Gastroesophageal sphincter (tissue), 4 donors: ENCODE data around the gene PTBP3. TPM values are rescaled to one million over a fixed set of nuclear protein-coding genes. Genes with fewer than 3 reads are reported as not detected.
"Not testable (repeated sequence)": the region's sequence is repeated elsewhere in the genome, so short reads cannot be mapped to it uniquely, and the experiment has no call there.

Experiments used
- ATAC-seq: fragments of 150-250 bp; one replicate; pipeline ENCODE4 v1.9.1; 2016; ENCODE audit warnings: mild to moderate bottlenecking, moderate library complexity
- H3K27ac ChIP-seq, 4 donors: fragments of 200-600 bp; sonication (generic) in 3 of 4; 1 replicate in 3 of 4; 2 replicates in 1 of 4; pipeline ENCODE4 v1.5.1; 2016 to 2019
- H3K27me3 ChIP-seq: fragments of 200-600 bp; sonication (generic); one replicate; pipeline ENCODE4 v1.5.1; 2019
- H3K36me3 ChIP-seq, 2 donors: fragments of 200-600 bp; sonication (generic); one replicate each; pipeline ENCODE4 v1.5.1; 2019; ENCODE audit warnings: control low read depth in 1 of 2
- H3K4me1 ChIP-seq, 3 donors: fragments of 200-600 bp; sonication (generic); 1 replicate in 2 of 3; 2 replicates in 1 of 3; pipeline ENCODE4 v1.5.1; 2016 to 2019; ENCODE audit warnings: control low read depth in 2 of 3
- H3K4me3 ChIP-seq, 2 donors: fragments of 200-600 bp; sonication (generic); one replicate each; pipeline ENCODE4 v1.5.1; 2019; ENCODE audit warnings: mild to moderate bottlenecking in 1 of 2, moderate library complexity in 1 of 2
- H3K9me3 ChIP-seq, 3 donors: fragments of 200-600 bp; sonication (generic); one replicate each; pipeline ENCODE4 v1.5.1; 2017 to 2019; ENCODE audit warnings: control low read depth in 2 of 3
- EP300 ChIP-seq: sonication (generic); formaldehyde crosslinking; IDR thresholded peaks from one replicate; pipeline ENCODE4 v1.6.1; 2017; ENCODE audit warnings: antibody characterized with exemption, mild to moderate bottlenecking
- POLR2A ChIP-seq, 2 donors: fragments of 450-650 bp; IDR thresholded peaks; one replicate each; pipeline ENCODE4 v1.6.1; 2017; ENCODE audit warnings: antibody characterized with exemption in 2 of 2, mild to moderate bottlenecking in 2 of 2, moderate library complexity in 1 of 2
- POLR2AphosphoS5 ChIP-seq: sonication (generic); formaldehyde crosslinking; IDR thresholded peaks from one replicate; pipeline ENCODE4 v1.6.1; 2017; ENCODE audit warnings: antibody characterized with exemption
- WGBS, 2 donors: methylation state at CpG; one replicate each; pipeline ENCODE4 v1.1.5; 2018; ENCODE audit warnings: low coverage in 1 of 2; 5-methylcytosine and 5-hydroxymethylcytosine counted together
- total RNA-seq, 4 donors: library from RNA; depleted of rRNA; stranded (reverse); fragments of >200 nt; gene quantifications; one replicate each; pipeline ENCODE4 v1.1.0, GENCODE V29; 2016
- TF ChIP-seq, protein P1 (sequence below), 4 experiments: fragments of 200-600 bp in 2 of 4; fragments of 450-650 bp in 2 of 4; sonication (generic) in 1 of 4; IDR thresholded peaks; one replicate each; pipeline ENCODE4 v1.5.1; 2017 to 2019; ENCODE audit warnings: antibody characterized with exemption in 4 of 4, mild to moderate bottlenecking in 2 of 4, moderate library complexity in 2 of 4

PTBP3 gene
- total RNA-seq, 4 donors from 2014 or later = 13.7 to 28.2 (median 24.6) TPM

DNA sequence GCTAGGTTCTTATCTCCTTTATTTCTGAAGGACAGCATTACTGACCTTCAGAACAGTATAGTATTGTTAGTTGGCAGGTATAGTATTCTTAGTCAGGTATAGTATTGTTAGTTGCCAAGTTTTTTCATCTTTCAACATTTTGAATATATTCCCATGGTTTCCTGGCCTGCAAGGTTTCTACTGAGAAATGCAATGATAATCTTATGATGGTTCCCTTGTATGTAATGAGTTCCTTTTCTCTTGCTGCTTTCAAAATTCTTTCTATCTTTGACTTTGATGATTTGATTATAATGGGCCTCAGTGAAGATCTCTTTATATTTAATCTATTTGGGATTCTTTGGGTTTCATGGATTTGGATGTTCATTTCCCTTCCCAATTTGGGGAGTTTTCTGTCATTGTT lies 34.0 kb upstream of the PTBP3 start:
- ATAC-seq = no peak
- Histone ChIP-seq H3K4me1 (no peaks in the 10 kb centered on the region), H3K9me3 (peaks cover 0 to 6% (median 0%) of the 10 kb centered on the region in 3 donors), H3K27ac (no peak overlapping the region), H3K27me3 (no peaks in the 10 kb centered on the region), H3K4me3 (no peak overlapping the region), H3K36me3 (no peaks in the 10 kb centered on the region)
- TF ChIP-seq, protein P1, sequence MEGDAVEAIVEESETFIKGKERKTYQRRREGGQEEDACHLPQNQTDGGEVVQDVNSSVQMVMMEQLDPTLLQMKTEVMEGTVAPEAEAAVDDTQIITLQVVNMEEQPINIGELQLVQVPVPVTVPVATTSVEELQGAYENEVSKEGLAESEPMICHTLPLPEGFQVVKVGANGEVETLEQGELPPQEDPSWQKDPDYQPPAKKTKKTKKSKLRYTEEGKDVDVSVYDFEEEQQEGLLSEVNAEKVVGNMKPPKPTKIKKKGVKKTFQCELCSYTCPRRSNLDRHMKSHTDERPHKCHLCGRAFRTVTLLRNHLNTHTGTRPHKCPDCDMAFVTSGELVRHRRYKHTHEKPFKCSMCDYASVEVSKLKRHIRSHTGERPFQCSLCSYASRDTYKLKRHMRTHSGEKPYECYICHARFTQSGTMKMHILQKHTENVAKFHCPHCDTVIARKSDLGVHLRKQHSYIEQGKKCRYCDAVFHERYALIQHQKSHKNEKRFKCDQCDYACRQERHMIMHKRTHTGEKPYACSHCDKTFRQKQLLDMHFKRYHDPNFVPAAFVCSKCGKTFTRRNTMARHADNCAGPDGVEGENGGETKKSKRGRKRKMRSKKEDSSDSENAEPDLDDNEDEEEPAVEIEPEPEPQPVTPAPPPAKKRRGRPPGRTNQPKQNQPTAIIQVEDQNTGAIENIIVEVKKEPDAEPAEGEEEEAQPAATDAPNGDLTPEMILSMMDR (IDR thresholded peaks at IDR 0.05) = no peak
- TF ChIP-seq EP300 = no peak
- no peak for TF ChIP-seq POLR2A (IDR thresholded peaks at IDR 0.05)
- TF ChIP-seq POLR2AphosphoS5 = no peak

GRCh38 chr9:112366591-112366990 lies 33.2 kb upstream of the PTBP3 start:
- TF ChIP-seq POLR2A (IDR thresholded peaks at IDR 0.05) = no peak
- TF ChIP-seq, protein P1 (IDR thresholded peaks at IDR 0.05) = no peak
- no peak for TF ChIP-seq POLR2AphosphoS5
- no peak for TF ChIP-seq EP300
- no peak overlapping the region for H3K4me3 ChIP-seq
- 92% methylated on average over 2 of the region's 3 CpGs; no CpG with 5 or more reads in 1 of the 2 donors for WGBS, 2 donors
- H3K27ac ChIP-seq = no peak overlapping the region
- no peaks in the 10 kb centered on the region for H3K36me3 ChIP-seq
- H3K27me3 ChIP-seq = no peaks in the 10 kb centered on the region
- H3K4me1 ChIP-seq = peaks cover 0 to 3% (median 0%) of the 10 kb centered on the region in 3 donors
- H3K9me3 ChIP-seq = peaks cover 0 to 6% (median 0%) of the 10 kb centered on the region in 3 donors
- ATAC-seq = no peak

- not testable (repeated sequence) for ATAC-seq, H3K27me3 ChIP-seq, H3K27ac ChIP-seq, H3K4me3 ChIP-seq, H3K9me3 ChIP-seq, H3K4me1 ChIP-seq, H3K36me3 ChIP-seq
- 95 to 100% methylated on average over 1 to 3 of the region's 3 CpGs for WGBS, 2 donors
These were observed 31.8 kb upstream of the PTBP3 start for GRCh38 chr9:112365257-112365656.

GRCh38 chr9:112364761-112365160 lies 31.3 kb upstream of the PTBP3 start:
- Histone ChIP-seq H3K4me1 (peaks cover 0 to 4% (median 0%) of the 10 kb centered on the region in 3 donors), H3K9me3 (peaks cover 0 to 6% (median 0%) of the 10 kb centered on the region in 3 donors), H3K4me3 (no peak overlapping the region), H3K36me3 (no peaks in the 10 kb centered on the region), H3K27me3 (no peaks in the 10 kb centered on the region), H3K27ac (no peak overlapping the region)
- WGBS, 2 donors = 74 to 89% methylated on average over 3 of the region's 3 CpGs
- TF ChIP-seq, protein P1 (IDR thresholded peaks at IDR 0.05) = no peak
- TF ChIP-seq EP300 (no peak), POLR2A (IDR thresholded peaks at IDR 0.05) (no peak), POLR2AphosphoS5 (no peak)
- ATAC-seq = no peak

DNA sequence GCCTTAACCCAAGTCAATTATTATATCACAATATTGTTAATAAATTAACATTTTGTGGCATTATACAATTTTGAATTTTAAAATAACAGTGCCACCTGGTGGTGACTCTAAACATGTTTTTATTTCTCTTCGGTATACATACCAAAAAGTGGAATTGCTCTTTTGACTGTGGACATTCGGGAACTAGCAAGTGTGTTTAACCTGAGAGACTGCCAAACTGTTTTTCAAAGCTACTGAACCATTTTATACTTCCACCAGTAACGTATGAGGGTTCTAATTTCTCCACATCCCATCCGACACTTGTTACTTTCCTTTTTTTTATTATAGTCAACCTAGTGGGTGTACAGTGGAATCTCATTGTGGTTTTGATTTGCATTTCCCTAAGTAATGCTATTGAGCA lies 28.2 kb upstream of the PTBP3 start:
- ATAC-seq = no peak
- 8 to 9% methylated on average over 4 of the region's 4 CpGs for WGBS, 2 donors
- TF ChIP-seq, protein P1 (IDR thresholded peaks at IDR 0.05) = peak; percentile 57 to 68 (median 64)
- no peak for TF ChIP-seq POLR2AphosphoS5
- TF ChIP-seq EP300 = no peak

More for the DNA sequence above, 28.2 kb upstream of the PTBP3 start:
- Histone ChIP-seq H3K9me3 (no peaks in the 10 kb centered on the region), H3K27me3 (no peaks in the 10 kb centered on the region), H3K27ac (no peak overlapping the region), H3K4me1 (peaks cover 0 to 4% (median 0%) of the 10 kb centered on the region in 3 donors), H3K36me3 (no peaks in the 10 kb centered on the region), H3K4me3 (no peak overlapping the region)
